CD4-positive, alpha-beta T cell treated with Interleukin-6 for 4 hours (primary cell): ENCODE results near the gene EGF.

Experiments used
- DNase-seq: peaks from one replicate; pipeline ENCODE4 v3.0.0-alpha.2; 2020; ENCODE audit warnings: mixed read lengths

The EGF gene

DNA sequence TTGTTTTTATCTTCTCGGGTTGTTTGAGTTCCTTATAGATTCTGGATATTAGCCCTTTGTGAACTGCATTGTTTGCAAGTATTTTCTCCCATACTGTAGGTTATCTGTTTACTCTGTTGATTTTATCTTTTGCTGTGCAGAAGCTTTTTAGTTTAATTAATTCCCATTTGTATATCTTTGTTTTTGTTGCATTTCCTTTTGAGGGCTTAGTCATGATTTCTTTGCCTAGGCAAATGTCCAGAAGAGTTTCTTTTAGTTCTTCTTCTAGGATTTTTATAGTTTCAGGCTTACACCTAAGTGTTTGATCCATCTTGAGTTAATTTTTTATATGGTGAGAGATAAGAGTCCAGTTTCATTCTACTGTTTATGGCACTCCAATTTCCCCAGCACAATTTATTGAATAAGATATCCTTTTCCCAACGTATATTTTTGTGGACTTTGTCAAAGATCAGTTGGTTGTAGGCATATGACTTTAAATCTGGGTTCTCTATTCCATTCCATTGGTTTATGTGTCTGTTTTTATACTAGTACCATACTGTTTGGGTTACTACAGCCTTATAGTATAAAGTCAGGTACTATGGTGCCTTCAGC lies 54.3 kb downstream of the EGF start:
- DNase-seq = no peak

DNA sequence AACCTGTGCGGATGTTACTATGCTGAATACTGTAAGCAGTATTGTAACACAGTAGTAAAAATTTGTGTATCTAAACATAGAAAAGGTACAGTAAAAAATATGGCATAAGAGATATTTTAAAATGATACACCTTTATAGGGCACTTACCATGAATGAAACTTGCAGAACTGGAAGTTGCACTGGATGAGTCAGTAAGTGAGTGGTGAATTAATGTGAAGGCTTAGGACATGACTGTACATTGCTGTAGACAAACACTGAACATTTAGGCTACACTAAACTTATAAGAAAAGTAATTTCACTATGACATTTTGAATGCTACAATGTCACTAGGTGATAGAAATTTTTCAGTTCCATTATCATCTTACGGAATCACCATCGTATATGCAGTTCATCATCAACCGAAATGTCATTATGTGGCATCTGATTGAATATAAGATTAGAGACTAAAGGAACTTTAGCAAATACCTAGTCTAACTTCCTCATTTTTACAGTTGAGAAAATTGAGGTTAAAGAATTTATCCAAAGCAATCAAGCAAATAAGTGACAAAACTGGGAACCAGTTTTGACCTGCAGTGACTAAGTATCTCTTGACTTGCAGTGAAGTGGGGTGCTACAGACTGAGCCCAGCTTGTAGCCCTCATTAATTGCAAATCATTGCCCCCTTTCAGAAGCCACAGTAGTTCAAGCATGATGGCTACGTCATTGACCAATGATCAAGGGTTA lies 55.3 kb downstream of the EGF start:
- no peak for DNase-seq

DNA sequence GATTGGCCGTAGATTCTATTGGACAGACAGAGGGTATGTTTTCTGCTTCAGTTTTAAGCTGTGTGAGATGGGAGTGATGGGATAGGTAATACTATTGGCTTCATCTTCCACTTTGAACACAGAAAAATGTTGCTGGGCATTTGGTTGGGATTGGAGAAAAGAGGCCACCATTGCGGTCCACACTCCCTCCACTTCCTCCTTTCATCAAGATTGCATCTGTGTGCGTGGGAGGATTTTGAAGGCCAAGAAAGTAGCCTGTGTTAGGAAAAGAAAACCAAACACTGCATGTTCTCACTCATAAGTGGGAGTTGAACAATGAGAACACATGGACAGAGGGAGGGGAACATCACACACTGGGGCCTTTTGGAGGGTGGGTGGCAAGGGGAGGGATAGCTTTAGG lies 56.4 kb downstream of the EGF start:
- no peak for DNase-seq

DNA sequence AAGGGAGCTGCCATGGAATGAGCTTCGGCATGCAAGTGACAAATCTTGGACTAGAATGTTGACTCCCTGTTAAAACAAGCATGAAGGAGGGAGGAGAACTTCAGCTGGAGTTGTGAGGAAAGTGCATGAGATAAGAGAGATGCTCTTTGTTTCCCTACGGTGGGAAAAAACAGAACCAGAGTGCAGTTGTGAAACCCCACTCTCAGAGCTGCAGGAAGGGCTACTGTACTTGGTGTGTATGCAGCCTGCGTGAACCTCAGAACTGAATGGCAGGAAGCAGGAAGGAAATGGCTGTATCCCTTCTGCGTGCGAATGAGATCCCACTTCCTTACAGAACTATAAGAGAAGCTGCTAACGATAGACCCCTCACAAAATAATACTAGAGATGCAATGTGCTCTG lies 57.2 kb downstream of the EGF start:
- no peak for DNase-seq

DNA sequence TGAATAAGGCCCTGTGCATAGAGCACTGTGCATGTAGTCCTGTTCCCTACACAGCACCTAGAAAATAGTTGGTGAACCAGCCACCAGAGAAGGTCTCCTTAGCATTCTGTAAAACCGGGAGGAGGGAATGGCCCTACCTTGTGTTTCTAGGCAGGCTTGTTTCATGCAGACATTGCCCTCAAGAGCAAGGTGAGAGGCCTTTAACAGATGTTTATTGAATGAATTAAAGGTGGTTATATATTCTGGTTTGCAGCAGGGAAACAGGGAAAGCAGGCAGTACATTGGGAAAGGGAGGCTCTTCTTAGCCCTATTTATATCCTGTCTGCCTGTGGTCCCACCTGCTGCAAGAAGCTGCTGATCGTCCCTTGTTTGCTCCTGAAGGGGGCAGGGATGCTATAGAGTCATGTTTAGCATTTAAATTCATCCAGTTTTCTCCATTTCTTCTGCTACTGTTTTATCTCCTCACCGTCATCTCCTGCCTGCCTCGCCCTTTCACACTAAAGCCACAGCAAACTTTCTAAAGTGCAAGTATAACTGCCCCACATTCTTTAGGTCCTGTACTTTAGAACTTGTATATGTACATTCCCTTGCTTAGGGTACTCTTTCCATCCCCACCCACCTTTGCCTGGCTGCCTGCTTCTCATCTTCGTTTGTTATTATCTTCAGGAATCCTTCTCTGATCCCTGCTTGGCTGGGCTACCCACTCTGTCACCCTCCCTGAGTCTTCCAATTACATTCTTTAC lies 60.3 kb downstream of the EGF start:
- DNase-seq = no peak

DNA sequence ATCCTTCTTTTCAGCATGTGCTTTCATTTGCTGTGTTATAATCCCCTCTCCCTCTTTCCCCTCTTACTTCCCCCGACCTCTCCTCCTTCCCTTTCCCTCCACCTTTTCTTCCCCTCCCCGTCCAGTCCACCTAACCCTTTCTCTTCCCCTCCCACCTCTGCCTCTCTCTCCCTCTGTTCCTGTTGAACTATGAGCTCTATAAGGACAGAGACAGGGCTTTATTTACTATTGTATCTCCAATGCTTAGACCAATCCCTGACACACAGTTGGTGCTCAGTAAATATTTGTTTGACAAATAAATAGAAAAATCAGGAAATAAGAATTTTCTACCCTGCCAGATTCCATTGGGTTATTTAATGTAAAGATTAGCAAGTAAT lies 60.8 kb downstream of the EGF start:
- DNase-seq = no peak

DNA sequence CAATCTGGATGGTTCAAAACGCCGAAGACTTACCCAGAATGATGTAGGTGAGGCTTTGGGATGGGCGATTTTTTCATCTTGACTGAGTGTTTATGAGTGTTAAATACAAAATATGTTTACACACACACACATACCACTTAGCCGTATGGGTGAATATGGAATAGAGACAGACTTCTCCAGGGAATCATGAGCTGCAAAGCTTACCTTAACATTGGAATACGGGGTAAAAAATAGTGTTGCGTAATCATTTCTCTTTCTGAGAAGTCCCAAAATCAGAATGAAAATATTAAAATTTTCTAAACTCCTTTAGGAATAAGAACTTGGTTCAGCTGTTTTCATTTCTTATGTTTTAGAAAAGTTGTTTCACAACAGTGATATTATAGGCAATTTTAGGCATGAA lies 63.5 kb downstream of the EGF start:
- DNase-seq = no peak

DNA sequence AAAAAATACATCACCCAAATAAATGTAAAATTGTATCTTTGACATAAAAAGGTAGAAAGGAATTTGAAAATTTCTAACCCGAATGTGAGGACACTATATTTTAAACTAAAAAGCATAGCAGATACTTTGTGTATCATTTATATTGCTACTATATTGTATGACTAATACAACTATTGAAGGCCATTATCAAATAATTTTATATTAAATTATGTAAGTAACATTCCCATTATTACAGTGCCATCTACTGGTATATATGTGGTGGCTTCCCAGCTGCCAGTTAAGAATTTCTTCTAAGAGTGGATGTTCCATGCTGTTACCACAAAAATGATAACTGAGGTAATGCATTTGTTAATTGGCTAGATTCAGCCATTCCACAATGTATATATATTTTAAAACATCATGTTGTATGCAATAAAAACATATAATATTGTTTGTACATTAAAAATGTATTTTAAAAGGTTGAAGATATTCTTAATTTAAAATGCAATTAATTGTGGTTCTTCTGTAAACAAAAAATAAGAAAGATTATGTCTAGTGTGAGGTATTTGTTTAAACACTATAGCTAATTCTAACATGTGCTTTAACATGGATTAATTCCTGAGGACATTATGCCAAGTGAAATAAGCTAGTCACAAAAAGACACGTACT lies 65.3 kb downstream of the EGF start:
- DNase-seq = peak; percentile 13

DNA sequence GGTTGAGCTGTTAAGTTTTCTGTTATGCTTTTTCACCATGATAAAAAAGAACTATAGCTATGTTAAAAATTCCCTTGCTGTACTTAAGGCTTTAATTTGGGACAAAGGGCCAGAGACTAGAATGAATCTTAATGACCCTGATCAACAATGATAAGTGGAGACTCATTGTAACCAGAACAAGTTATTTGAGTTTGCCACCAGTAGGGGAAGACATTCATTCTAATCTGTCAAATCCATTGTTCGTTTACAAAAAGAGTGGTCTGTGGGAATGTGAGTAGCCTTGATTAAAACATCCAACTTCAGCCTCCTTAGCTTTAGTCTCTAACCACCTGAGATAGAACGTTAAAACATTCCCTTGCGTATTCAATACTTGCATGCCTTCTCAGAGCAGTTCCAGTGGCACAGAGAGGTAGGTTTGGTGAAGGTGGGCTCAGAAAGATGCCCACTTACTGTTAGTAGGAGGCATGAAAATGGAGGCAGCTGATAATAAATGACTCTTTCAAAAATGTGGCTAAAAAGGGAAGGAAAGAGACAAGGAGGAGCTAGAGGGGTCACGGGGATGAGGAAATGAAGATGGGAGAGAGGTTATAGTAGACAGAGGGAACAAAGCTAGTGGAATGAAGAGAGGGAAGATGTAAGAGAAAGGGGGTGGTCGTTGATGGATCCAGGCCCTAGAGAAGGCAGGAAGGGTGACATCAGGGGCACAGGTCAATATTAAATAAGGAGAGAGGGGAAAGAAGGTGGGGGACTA lies 66.2 kb downstream of the EGF start:
- DNase-seq = no peak

DNA sequence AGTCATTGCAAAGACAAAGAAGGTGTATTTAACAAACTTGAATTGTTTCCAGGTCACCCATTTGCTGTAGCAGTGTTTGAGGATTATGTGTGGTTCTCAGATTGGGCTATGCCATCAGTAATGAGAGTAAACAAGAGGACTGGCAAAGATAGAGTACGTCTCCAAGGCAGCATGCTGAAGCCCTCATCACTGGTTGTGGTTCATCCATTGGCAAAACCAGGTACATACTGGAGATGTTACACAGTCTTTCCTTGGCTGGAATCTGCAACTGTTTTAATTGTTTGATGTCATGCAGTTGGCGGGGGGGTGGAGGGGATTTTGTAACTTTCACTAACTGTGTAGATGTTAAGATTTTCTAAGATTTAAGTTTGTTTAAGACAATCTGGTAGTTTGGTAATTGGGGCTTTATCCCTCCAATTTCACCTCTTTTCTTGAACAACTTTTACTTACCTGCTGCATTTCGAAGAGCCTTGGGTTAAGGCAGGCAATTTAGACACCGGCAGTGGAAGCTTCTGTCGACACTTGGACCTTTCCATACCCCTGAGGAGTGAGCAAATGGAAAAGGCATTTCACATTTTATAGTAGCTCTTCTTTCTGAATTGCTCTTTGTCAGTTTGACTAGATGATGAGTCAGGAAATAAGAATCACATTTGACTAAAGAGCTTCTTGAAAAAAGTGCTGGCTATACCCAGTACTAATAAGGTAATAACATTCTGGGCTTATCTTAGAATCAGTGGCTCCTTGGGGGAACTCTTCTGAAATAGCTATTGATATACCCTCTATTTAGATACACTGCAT lies 67.4 kb downstream of the EGF start:
- DNase-seq = no peak

DNA sequence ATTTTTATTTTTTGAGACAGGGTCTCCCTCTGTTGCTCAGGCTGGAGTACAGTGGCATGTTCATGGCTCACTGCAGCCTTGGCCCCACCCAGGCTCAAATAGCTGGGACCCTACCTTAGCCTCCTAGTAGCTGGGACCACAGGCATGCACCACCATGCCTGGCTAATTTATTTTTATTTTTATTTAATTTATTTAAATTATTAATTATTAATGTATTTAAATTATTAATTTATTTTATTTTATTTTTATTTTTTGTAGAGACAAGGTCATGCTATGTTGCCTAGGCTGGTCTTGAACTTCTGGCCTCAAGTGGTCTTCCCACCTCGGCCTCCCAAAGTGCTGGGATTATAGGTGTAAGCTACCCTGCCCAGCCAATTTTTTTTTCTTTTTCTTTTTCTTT lies 69.3 kb downstream of the EGF start:
- DNase-seq = no peak

DNA sequence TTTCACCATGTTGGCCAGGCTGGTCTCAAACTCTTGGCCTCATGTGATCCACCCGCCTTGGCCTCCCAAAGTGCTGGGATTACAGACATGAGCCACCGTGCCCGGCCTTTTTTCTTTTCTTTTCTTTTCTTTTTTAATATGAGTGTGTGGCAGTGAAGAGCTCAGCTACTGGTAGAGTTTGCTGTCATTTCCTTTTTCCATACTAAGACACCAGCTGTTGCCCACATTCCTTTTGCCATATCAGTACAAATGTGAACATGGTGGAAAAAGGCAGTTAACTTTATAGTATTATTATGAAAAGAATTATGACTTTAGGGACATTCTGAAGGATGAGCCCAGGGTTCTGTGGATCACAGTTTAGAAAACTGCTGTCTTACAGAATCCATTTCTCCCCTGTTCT lies 69.8 kb downstream of the EGF start:
- no peak for DNase-seq

DNA sequence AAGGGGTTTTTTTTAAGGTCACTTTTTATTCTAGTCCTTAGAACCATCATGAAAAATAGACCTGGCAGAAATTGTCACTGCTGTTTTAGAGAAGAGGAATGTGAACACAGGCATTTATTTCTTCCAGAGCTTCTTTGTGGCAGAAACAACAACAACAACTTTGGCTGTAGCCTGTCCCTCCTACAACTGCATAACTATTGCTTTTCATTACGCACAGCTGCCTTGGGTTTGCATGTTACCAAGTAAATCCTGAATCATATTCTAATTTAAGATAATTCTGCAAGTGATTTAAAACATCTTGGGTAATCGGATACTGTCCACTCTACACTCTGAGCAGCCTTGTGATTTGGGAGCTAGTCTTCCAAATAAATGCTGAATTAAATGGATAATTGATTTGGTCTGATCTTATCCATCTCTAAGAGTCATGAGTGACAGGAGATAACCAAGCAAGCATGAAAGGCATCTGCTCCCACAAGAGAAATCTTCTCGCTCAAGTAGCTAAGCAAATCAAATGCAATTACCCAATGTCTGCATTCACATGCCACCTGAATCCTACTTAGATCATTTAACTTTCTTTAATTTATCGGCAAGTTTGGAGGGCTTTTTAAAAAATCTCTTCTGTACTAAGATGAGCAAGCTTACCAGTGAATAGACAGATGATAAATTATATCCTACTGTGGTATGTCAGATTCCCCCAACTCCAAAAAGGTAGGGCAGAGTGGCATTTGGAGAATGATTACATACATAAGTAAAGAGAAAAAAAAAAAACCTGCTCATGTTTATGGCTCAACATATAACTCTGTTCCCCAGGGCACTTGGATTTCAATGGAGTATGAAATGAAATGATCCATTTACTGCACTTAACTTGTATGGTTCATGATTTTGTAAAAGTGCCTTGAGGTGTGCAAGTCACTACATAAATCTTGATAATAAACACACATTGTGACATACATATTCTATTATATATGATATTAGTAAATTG lies 73.6 kb downstream of the EGF start:
- no peak for DNase-seq

DNA sequence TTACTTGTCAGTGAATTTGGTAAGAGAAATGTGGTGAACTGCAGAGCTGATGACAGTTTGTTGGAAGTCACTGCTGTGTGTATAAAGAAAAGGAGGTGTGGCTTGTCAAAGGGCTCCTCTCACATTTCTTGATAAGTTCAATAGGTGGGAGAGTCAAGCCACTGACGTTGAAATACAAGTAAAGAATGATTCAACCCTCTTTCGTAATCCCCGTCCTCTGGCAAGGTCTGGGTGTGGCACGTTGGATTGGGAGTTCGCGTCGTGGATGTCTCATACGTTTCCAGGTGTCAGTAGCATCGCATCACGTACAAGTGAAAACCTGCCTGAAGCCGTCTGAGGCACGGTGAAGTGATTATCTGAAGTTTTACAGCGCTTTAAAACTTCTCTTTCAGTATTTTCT lies 76.4 kb downstream of the EGF start:
- no peak for DNase-seq

DNA sequence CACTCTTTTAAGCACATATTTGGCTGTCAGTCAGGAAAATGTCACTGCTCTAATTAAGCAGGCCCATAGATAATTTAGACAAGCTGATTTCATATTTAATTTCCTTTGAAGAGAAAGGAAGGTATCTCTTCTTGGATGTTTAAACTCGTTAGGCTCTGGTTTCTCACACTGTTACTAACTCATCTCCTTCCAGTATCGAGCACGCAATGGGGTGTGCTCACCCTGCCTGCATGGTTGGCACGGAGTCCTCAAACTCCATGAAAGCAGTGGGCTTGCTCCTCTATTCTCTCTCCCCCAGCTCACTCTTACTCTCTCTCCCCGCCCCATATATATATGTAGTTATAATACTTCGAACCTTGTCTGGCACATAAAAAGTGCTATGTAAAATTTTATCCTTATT lies 76.9 kb downstream of the EGF start:
- DNase-seq = no peak

DNA sequence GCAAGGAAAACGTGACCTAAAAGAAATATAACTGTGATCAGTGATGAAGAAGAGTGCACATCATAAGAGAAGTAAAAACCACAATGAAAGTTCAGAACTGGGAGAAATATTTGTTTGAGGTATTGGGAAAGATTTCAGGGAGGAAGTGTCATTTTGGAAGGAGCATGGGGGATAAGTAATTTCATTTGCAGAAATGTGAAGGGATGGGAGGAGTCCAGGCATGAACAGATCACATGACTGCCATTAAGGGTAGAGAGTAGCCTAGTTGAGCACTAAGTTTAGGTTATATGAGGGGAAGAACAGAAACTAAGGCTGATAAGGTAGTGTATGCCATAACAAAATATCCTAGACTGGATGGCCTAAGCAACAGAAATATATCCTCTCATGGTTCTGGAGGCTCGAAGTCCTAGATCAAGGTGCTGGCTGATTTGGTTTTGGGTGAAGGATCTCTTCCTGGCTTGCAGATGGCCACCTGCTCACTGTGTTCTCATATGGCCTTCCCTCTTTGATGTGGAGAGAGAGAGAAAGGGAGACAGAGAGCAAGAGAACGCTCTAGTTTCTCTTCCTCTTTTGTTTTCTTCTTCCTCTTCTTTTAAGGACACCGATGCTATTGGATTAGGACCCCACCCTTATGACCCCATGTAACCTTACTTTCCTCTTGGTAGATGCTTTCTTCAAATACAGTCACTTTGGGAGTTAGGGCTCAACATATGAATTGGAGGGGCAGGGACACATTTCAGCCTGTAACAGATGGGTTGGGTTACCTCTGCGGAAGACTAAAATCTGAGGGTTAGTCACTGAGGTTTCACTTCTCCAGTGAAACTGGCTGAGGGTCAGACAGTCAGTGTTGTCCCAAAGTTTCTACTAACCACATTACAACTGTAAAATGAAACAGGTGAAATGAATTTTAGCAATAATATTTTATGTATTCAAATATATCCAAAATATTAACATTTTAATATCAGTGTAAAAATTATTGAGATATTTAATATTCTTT lies 77.9 kb downstream of the EGF start:
- DNase-seq = no peak

DNA sequence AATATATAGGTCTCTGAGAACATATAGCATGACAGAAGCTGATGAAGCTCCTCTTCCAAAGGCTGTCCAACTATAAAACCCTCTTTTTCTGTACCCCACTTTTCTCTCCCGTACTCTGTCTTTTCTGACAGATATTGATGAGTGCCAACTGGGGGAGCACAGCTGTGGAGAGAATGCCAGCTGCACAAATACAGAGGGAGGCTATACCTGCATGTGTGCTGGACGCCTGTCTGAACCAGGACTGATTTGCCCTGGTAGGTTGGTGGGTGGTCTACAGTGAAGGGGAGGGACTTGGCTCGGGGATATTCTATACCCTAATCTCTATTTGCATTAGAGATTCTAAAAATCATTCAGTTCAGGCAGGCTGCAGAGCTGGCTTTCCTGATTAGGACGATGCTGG lies 80.4 kb downstream of the EGF start:
- no peak for DNase-seq

DNA sequence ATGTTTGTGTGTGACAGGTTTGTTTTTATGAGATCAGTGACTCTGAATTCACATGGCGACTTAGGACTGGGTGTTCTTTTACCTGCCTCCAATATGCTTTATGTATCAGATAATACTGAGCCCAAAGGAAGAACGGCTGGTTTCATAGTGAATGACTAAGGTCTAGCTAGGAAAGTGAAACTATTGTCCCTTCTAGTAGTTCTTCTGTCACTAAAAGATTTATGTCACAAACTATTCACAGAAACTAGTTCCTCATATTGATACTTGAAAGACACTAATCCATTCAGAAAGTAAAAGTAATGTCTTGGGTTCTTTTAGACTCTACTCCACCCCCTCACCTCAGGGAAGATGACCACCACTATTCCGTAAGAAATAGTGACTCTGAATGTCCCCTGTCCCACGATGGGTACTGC lies 81.7 kb downstream of the EGF start:
- no peak for DNase-seq

DNA sequence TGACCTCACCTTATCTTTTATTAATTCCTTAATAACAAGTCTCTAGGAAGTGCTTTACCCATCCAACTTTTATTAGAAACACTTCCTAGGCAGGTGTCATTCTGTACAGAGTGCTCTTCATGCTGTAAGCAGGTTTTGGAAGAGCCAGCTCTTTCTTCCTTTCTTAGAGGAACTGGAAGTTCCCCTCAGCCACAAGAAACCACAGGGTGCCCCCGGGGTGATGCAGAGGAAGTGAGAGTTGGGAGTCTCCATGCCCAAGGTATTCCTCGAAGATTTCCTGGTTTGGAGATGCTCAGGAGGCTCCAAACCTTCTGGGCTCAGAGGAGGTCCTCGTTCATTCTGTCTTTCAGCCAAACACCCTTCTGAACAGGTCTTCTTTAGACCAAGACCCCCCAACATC lies 83.8 kb downstream of the EGF start:
- no peak for DNase-seq
